GM19455 (cell line): Measurements from ENCODE around the gene FILIP1L.

Experiments
- ATAC-seq: cut with Tn5 transposase; IDR thresholded peaks from one replicate; pipeline ENCODE4 v1.9.1; 2021; ENCODE audit not compliant: unreplicated experiment

FILIP1L gene

GRCh38 chr3:99873269-99874102 lies 240.8 kb downstream of the FILIP1L start:
- no peak for ATAC-seq

DNA sequence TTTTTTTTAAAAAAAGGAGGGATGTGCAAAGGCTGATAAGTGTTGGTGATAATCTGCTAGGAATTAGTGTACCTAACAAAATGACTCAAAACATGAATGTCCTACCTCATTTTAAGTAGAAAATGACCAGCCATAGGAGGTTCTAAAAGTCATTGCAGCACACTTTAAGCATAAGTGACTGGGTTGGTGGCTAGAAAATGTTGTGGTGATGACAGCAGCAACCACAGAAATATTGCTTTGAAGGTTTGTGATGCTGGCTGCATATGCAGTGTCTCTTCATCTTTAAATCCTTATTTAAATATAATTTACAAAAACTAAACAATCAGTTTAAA lies 241.4 kb downstream of the FILIP1L start:
- ATAC-seq = peak; percentile 53

GRCh38 chr3:99871231-99872045 lies 242.9 kb downstream of the FILIP1L start:
- ATAC-seq = no peak

- no peak for ATAC-seq
Observed at GRCh38 chr3:99870712-99871111, 243.6 kb downstream of the FILIP1L start.

DNA sequence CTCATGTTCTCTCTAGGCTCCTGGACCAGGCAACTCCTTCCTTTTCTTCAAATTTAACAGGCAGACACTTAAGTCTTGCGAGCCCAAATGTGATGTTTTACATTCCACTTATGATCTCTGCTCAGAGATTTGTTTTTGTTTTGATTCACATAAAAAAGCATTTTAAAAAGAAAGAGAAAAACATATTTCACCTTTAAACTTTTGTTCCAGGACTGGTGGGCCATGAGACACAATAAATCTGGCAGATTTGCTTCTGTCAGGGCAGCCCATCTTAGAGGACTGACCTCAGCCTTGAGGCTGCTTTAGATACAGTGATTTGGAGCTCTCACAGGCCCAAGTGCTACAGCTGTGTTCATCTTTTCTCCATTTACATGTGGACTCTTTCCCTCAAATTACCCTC lies 244.7 kb downstream of the FILIP1L start:
- ATAC-seq = no peak

DNA sequence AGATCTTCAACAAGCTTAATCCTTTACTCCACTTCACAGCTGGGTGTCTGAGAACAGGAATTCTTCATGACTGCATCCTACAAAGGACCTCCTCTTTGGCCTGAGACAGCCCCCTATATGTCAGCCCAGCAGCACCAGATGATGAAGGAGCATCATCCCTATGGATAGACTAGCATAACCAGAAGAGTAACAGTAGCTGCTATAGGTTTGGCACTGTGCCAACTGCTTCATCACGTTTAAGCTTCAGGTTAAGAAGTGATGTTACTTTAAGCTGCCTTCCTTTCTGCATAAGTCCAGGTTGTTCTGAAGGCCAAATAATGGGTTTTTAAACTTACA lies 246.0 kb downstream of the FILIP1L start:
- ATAC-seq = no peak

DNA sequence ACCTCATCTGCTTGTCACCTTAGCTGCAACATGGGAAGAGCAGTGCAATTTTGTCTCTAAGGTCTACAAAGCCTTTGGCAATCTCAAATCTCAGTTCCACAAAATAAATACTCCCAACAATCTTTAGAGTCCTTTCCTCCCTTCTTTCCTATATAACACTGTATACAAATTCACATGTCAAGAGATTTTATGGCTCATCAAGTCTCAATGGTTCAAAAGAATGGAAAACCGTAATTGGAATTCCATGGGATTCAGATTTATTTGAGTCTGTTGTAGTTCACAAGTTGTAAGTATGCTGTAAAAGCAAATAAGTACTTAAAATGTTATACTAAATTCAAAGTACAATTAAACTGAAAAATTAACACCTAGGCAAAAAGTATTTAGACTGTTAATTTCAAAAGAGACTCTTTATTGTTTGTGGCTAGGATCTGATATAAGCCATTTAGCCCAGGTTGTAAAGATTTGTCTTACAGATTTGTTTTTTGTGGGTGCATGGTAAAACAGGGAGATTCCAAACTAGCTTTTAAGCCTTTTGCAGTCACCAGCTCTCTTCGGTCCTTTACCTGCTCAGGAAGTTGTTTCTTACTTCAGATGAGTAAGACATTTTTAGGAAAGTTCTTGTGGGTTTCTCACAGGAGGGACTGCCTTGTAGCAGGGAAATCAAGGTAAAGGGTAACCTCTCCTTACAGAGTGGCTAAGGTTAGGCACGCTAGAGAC lies 246.5 kb downstream of the FILIP1L start:
- no peak for ATAC-seq

DNA sequence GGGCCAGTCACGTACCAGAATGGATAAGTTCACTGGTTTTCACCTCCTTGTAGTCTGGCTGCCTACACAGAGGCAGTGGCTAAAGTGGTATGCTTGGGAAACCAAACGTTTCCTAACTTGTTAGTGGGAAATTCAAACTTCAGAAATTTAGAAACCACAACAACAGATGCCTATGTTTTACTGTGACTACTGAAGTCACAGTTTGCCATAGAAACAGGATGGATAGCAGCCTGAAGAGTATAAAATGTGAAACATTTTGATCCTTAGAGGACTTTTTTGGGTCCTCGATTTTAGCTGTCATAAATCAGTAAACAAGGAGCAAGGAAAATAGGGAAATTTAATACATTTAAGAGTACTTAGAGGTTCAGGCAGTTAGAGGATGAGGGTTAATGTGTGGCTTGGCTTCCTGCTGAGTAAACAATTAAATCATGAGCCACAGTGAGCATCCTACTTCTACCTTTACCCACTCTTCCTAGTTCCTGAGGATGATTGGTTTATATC lies 248.0 kb downstream of the FILIP1L start:
- ATAC-seq = no peak

DNA sequence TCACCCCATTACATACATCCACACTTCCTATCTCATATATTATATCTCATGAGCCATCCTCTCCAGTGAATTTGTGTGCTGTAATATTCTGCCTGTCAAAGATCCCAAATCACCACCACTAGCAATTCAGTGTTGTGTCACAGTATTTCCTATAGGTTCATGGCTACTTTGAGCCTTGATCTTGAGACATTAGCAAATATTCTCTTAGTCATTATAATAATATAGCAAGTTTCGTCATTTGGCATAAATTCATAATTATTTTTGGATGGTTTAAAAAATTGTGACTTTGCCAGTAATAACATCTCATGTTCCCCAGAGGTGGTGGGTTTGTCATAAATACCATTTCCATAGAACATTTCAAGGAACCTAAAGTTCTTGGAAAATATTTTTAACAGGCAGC lies 249.0 kb downstream of the FILIP1L start:
- no peak for ATAC-seq

DNA sequence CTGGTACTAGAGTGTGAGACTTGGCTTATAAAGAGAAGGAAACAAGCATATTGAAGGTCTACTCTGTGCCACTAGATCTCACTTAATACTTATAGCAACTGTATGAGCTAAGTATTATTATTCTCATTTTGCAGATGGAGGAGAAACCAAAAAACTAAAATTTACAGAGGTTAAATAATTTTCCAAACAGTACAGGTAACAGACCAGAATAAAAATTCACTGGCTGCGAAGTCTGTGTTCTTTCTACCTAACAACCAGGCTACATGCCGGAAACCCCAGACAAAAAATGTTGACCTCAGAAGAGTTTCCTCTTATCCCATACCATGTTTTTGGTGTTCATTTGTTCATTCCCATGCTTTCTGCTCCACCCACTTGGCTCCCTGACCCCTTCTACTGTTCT lies 250.0 kb downstream of the FILIP1L start:
- no peak for ATAC-seq

- ATAC-seq = no peak
Observed at GRCh38 chr3:99863588-99863987, 250.7 kb downstream of the FILIP1L start.

- ATAC-seq = no peak
Observed at GRCh38 chr3:99863002-99863401, 251.3 kb downstream of the FILIP1L start.

DNA sequence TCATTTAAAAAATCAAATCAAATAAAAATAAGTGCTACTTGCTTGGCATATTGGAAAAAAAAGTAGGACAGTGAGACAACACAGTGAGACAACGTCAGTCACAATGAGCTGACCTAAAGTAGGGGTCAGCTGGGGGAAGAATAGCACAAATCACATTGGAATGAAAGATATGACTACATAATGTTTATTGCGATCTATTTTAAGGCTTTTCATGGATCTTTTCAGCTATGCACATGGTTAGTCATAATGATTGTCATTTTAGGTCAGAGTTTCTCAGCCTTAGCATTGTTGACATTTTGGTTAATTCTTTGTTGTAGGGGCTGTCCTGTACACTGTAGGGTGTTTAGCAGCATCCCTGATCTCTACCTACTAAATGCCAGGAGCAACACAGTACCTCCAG lies 252.1 kb downstream of the FILIP1L start:
- ATAC-seq = no peak

- ATAC-seq = no peak
Observed at GRCh38 chr3:99861216-99861615, 253.1 kb downstream of the FILIP1L start.

GRCh38 chr3:99859825-99860224 lies 254.5 kb downstream of the FILIP1L start:
- ATAC-seq = no peak

DNA sequence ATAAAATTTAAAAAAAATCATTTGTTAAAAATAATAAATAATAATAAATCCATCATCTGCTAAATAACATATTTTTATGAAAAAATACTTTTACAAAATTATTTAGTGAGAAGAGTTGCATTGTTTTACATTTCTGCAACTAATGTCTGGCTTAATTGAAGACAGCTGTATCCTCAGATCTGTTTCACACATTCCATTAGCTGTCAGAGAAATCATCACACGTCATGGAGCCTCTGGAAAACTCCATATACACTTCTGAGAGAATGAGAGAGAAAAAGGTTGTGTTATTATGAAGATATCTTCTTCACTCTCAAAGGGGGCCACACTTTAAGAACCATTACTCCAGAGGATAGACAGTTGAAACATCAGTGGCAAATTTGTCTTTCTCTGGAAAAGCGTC lies 255.8 kb downstream of the FILIP1L start:
- no peak for ATAC-seq

- no peak for ATAC-seq
Observed at GRCh38 chr3:99857278-99857677, 257.0 kb downstream of the FILIP1L start.

GRCh38 chr3:99856437-99857220 lies 257.7 kb downstream of the FILIP1L start:
- ATAC-seq = no peak

- no peak for ATAC-seq
Observed at GRCh38 chr3:99855900-99856299, 258.4 kb downstream of the FILIP1L start.

- no peak for ATAC-seq
Observed at GRCh38 chr3:99854756-99855298, 259.5 kb downstream of the FILIP1L start.

DNA sequence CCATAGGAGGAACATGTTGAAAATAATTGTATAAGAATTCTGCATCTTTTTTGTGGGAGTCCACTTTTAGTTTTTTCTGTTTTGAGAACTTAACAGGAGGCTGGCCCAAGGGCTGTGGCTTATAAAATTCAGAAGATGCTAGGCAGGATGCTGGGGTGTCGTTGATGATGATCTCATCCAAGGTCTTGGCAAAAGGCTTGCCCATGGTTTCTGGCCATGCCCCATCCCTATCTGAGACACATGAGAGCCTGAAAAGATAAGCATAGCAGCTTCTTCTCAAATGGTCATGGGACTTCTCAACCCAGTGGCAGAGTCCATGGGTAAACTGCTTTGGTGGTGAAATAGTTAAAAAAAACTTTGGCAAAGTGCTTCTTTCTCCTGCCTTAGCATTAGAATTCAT lies 261.4 kb downstream of the FILIP1L start:
- ATAC-seq = no peak
